Activated CD4-positive, alpha-beta T cell treated with anti-CD3 and anti-CD28 coated beads, Interleukin-2, amount 50 U/mL, for 16 hours (primary cell): ENCODE measurements around the gene KLK1.
A peak's percentile ranks its signal among the peaks of the same experiment; 100 is the strongest.

Experiments
- DNase-seq: peaks from one replicate; pipeline ENCODE4 v3.0.0-alpha.2; 2020

The KLK1 gene

DNA sequence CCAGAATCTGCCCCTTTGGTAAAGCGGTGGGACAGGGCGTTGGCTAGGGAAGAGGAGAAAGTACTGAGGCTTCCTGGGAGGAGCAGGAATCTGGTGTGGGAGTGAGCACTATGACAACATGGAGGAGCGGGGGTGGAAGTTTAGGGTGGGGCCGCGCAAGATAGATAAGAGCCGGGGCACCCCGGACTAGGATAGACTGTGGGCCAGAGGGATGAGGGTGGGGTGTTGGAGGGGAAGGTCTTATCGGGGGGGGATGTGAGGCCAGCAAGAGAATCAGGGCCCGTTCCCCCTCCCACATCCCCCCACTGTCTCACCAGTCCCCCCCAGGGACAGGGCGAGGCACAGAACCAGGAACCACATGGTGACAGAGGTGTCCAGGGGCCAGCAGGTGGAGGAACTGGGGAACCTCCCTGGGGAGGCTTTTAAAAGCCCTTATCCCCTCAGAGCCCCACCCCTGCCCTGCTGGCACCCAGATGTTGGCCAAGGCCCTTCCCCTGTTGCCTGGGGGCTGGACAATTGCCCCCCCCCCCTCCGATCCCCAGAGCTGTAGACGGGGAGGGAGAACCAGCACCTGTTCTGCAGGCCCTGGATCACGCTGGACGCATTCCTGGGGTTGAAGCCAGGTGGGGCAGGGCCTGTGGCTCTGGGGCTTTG, at the start of gene KLK1:
TSS of gene KLK1 (minus strand) at position 399 of the 654 bp plus-strand sequence. CDS start at position 360, 39 bp downstream.
- DNase-seq = no peak

DNA sequence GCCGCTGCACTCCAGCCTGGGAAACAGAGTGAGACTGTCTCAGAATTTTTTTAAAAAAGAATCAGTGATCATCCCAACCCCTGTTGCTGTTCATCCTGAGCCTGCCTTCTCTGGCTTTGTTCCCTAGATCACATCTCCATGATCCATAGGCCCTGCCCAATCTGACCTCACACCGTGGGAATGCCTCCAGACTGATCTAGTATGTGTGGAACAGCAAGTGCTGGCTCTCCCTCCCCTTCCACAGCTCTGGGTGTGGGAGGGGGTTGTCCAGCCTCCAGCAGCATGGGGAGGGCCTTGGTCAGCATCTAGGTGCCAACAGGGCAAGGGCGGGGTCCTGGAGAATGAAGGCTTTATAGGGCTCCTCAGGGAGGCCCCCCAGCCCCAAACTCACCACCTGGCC, 49.5 kb upstream of the KLK1 start, which contains the start of gene KLK2:
TSS of gene KLK2 (plus strand) at position 384 of the 400 bp plus-strand sequence. CDS start 35 bp downstream, outside the sequence.
- no peak for DNase-seq

DNA sequence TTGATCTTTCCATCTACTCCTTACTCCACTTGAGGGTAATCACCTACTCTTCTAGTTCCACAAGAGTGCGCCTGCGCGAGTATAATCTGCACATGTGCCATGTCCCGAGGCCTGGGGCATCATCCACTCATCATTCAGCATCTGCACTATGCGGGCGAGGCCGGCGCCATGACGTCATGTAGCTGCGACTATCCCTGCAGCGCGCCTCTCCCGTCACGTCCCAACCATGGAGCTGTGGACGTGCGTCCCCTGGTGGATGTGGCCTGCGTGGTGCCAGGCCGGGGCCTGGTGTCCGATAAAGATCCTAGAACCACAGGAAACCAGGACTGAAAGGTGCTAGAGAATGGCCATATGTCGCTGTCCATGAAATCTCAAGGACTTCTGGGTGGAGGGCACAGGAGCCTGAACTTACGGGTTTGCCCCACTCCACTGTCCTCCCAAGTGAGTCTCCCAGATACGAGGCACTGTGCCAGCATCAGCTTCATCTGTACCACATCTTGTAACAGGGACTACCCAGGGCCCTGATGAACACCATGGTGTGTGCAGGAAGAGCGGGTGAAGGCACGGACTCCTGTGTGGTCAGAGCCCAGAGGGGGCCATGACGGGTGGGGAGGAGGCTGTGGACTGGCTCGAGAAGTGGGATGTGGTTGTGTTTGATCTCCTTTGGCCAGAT, 47.0 kb upstream of the KLK1 start:
- DNase-seq = peak; percentile 18

DNA sequence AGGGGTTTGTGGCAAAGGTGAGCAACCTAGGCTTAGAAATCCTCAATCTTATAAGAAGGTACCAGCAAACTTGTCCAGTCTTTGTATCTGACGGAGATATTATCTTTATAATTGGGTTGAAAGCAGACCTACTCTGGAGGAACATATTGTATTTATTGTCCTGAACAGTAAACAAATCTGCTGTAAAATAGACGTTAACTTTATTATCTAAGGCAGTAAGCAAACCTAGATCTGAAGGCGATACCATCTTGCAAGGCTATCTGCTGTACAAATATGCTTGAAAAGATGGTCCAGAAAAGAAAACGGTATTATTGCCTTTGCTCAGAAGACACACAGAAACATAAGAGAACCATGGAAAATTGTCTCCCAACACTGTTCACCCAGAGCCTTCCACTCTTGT, 45.9 kb upstream of the KLK1 start:
- no peak for DNase-seq

DNA sequence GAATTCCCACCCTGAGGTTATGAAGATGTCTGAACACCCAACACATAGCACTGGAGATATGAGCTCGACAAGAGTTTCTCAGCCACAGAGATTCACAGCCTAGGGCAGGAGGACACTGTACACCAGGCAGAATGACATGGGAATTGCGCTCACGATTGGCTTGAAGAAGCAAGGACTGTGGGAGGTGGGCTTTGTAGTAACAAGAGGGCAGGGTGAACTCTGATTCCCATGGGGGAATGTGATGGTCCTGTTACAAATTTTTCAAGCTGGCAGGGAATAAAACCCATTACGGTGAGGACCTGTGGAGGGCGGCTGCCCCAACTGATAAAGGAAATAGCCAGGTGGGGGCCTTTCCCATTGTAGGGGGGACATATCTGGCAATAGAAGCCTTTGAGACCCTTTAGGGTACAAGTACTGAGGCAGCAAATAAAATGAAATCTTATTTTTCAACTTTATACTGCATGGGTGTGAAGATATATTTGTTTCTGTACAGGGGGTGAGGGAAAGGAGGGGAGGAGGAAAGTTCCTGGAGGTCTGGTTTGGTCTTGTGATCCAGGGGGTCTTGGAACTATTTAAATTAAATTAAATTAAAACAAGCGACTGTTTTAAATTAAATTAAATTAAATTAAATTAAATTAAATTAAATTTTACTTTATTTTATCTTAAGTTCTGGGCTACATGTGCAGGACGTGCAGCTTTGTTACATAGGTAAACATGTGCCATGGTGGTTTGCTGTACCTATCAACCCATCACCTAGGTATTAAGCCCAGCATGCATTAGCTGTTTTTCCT, 38.1 kb upstream of the KLK1 start:
- no peak for DNase-seq

DNA sequence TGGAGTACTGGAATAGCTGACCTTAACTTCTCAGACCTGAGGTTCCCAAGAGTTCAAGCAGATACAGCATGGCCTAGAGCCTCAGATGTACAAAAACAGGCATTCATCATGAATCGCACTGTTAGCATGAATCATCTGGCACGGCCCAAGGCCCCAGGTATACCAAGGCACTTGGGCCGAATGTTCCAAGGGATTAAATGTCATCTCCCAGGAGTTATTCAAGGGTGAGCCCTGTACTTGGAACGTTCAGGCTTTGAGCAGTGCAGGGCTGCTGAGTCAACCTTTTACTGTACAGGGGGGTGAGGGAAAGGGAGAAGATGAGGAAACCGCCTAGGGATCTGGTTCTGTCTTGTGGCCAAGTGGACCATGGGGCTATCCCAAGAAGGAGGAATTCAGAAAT, 37.4 kb upstream of the KLK1 start:
- no peak for DNase-seq

DNA sequence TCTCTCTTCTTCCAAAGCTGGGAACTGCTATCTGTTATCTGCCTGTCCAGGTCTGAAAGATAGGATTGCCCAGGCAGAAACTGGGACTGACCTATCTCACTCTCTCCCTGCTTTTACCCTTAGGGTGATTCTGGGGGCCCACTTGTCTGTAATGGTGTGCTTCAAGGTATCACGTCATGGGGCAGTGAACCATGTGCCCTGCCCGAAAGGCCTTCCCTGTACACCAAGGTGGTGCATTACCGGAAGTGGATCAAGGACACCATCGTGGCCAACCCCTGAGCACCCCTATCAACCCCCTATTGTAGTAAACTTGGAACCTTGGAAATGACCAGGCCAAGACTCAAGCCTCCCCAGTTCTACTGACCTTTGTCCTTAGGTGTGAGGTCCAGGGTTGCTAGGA, 36.3 kb upstream of the KLK1 start:
- no peak for DNase-seq

DNA sequence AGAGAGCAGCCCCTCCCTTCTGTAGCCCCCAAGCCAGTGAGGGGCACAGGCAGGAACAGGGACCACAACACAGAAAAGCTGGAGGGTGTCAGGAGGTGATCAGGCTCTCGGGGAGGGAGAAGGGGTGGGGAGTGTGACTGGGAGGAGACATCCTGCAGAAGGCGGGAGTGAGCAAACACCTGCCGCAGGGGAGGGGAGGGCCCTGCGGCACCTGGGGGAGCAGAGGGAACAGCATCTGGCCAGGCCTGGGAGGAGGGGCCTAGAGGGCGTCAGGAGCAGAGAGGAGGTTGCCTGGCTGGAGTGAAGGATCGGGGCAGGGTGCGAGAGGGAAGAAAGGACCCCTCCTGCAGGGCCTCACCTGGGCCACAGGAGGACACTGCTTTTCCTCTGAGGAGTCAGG, 35.3 kb upstream of the KLK1 start:
- DNase-seq = no peak

DNA sequence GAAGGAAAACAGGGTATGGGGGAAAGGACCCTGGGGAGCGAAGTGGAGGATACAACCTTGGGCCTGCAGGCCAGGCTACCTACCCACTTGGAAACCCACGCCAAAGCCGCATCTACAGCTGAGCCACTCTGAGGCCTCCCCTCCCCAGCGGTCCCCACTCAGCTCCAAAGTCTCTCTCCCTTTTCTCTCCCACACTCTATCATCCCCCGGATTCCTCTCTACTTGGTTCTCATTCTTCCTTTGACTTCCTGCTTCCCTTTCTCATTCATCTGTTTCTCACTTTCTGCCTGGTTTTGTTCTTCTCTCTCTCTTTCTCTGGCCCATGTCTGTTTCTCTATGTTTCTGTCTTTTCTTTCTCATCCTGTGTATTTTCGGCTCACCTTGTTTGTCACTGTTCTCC, 33.8 kb upstream of the KLK1 start:
- no peak for DNase-seq

DNA sequence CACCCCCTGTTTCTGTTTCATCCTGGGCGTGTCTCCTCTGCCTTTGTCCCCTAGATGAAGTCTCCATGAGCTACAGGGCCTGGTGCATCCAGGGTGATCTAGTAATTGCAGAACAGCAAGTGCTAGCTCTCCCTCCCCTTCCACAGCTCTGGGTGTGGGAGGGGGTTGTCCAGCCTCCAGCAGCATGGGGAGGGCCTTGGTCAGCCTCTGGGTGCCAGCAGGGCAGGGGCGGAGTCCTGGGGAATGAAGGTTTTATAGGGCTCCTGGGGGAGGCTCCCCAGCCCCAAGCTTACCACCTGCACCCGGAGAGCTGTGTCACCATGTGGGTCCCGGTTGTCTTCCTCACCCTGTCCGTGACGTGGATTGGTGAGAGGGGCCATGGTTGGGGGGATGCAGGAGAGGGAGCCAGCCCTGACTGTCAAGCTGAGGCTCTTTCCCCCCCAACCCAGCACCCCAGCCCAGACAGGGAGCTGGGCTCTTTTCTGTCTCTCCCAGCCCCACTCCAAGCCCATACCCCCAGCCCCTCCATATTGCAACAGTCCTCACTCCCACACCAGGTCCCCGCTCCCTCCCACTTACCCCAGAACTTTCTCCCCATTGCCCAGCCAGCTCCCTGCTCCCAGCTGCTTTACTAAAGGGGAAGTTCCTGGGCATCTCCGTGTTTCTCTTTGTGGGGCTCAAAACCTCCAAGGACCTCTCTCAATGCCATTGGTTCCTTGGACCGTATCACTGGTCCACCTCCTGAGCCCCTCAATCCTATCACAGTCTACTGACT, 31.2 kb upstream of the KLK1 start, which contains the start of gene KLK3:
TSS of gene KLK3 (plus strand) at position 280 of the 775 bp plus-strand sequence. CDS start at position 321, 41 bp downstream.
- DNase-seq = no peak

DNA sequence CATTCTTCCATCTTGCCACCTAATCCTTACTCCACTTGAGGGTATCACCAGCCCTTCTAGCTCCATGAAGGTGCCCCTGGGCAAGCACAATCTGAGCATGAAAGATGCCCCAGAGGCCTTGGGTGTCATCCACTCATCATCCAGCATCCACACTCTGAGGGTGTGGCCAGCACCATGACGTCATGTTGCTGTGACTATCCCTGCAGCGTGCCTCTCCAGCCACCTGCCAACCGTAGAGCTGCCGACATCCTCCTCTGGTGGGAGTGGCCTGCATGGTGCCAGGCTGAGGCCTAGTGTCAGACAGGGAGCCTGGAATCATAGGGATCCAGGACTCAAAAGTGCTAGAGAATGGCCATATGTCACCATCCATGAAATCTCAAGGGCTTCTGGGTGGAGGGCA, 28.0 kb upstream of the KLK1 start:
- DNase-seq = no peak

DNA sequence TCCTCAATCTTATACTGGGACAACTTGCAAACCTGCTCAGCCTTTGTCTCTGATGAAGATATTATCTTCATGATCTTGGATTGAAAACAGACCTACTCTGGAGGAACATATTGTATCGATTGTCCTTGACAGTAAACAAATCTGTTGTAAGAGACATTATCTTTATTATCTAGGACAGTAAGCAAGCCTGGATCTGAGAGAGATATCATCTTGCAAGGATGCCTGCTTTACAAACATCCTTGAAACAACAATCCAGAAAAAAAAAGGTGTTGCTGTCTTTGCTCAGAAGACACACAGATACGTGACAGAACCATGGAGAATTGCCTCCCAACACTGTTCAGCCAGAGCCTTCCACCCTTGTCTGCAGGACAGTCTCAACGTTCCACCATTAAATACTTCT, 27.2 kb upstream of the KLK1 start:
- DNase-seq = no peak

DNA sequence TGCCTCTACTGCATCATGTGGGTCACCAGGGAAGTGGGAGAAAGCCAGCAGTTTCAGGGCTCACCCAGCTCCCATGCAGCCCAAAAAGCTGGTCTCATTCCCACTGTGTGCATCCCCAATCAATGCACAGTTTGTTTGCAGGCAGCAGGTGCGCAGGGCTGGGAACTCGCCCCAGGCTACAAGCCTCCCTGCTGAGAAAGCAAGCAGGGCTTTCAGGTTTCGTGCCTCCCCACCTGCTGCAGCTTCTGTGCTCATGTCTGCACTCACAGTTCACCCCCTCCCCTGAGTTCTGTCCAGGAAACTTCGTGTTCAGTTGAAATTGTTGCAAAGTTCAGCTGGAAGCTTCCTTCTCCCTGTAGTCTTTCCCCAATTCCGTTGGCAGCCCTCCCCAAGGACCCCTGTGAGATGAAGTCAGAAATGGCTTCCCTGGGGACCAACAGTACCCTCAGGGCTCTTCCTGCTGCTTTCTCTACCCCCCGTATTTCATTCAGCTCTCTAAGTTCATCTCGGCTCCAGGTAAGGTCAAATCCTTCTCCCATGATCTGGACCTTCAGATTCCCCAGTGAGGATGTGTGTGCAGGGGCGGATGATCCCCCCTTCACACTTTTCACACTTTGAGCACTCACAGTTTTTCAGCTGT, 20.8 kb upstream of the KLK1 start:
- DNase-seq = no peak

DNA sequence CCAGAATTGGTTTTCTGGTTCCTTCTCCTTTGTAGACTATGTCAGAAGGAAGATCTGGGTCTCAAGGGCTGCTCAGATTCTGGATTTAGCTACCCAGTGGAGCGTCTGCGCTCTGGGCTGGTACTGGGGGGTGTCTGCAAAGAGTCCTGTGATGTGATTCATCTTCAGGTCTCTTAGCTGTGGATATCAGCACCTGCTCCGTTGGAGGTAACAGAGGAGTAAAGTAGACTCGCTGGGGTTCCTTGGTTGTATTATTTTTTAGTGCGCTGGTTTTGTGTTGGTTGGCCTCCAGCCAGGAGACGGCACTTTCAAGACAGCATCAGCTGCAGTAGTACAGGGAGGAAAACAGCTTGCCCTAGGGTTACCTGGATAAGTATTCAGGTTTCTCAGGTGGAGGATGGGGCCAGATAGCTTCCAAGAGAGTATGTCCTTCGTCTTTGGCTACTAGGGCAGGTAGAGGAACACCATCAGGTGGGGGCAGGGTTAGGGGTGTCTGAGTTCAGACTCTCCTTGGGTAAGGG, 20.2 kb upstream of the KLK1 start:
- DNase-seq = no peak

DNA sequence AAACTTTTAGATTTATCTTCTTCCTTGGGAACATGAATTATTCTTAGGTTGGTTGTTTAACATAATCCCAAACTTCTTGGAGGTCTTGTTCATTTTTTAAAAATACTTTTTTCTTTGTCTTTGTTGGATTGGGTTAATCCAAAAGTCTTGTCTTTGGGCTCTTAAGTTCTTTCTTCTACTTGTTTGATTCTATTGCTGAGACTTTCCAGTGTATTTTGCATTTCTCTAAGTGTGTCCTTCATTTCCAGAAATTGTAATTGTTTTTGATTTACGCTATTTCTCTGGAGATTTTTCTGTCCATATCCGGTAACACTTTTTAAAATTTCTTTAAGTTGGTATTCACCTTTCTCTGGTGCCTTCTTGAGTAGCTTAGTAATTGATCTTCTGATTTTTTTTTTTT, 19.6 kb upstream of the KLK1 start:
- no peak for DNase-seq

DNA sequence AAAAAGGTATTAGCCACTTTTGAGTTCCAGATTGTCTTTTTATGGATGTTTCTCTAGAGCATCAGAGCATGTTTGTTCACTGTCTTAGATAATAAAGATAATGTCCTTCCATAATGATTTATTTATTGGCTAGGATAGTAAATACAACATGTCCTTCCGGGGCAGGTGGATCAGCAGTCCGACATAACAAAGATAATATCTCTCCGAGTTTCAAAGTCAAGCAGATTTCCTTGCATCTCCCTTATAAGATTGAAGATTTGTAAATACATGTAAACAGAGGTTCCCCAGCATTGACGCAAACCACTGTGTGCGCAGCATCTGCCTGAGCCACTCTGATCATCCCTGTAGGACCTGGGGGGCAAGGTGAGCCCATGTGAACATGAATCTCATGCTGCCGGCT, 18.5 kb upstream of the KLK1 start:
- no peak for DNase-seq

DNA sequence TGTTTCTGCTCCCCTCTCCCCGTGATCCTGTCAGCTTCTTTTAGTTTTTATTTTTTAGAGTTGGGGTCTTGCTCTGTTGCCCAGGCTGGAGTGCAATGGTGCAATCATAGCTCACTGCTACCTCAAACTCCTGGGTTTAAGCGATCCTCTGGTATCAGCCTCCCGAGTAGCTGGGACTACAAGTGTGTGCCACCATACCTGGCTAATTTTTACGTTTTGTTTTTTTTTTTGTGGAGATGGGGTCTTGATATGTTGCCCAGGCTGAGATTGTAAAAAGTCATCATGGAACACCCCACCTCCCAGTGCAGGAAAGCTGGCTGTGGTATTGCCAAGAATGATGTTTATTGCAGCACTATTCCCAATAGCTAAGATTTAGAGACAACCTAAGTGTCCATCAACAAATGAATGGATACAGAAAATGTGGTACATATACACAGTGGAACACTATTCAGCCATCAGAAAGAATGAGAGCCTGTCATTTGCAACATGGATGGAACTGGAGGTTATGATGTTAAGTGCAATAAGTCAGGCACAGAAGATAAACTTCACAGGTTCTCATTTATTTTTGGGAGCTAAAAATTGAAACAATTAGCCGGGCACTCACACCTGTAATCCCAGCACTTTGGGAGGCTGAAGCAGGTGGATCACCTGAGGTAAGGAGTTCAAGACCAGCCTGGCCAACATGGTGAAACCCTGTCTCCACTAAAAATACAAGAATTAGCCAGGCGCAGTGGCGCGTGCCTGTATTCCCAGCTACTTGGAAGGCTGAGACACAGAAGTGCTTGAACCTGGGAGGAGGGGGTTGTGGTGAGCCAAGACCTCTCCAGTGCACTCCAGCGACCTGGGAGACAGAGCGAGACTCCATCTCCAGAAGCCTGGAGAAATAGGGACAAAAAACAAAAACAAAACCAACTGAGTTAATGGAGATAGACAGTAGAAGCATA, 16.4 kb upstream of the KLK1 start:
- DNase-seq = no peak

DNA sequence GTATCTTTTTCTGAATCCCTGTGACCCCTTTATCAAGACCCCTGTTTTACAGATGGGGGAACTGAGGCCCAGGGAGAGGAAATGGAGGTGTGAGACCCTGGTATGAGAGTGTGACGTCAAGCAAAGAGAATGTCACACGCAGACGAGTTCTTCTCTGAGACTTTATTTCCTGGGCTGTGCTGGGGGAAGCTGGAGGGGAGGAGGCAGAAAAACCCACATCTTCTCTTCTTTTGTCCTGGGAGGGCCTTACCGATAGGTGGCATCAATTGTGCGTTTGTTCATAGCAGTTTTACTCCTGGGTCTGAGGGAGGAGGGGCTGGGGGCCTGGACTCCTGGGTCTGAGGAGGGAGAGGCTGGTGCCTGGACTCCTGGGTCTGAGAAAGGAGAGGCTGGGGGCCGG, 14.7 kb upstream of the KLK1 start:
- DNase-seq = peak; percentile 14

DNA sequence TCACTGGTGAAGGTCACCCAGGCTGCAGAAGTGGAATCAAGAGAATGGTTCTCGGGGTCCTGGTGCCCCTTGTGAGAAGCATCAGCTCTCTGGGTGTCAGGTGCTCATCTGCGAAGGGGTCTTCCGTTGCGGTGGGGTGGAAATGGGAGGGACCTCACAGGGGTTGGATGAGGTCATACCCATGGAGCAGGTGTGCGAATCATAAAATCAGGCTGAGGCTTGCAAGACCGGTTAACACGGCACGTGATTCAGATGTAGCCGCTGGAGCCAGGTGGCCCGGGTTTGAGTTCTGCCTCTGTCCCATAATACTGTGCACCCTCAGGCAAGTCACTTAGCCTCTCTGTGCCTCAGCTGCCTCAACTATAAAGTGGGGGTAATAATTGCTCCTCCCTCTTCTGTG, 13.7 kb upstream of the KLK1 start:
- DNase-seq = no peak

DNA sequence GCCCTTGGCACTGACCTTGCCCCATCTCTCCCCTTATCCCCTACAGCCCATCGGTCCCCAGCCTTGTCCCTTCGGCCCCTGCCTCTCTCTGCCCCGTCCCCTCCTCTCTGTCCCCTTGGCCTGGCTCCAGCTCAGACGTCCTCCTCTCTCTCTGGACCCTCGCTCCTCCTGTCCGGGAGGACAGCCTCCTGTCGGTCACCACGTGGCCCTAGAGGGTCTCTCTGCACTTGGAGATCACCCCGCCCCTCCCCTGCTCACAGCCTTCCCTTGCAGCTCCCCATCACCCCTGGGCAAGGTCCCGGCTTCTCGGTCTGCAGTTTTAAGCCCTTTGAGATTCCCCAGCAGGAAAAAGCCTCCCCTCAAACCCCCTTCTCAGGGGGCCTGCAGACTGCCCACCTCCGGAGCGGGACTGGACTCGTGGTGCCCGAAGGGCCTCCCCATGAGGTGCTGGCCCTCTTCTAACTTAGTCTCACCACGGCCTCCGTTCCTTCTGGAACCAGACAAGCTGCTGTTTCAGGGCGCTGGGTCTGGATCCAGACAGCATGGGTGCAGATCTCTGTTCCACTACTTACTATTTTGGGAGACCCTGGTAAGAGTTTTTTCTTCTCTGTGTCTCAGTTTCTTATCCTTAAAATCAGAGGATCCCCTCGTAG, 13.1 kb upstream of the KLK1 start:
- no peak for DNase-seq
